Trophoblast cell (in vitro differentiated cells and primary cell): Measurements from ENCODE around the gene ZC3H7B.

Experiments used
- DNase-seq, 2 donors: peaks; one replicate each; pipeline ENCODE4 v3.0.0-alpha.2; 2016
- H2AFZ ChIP-seq: 2 replicates; pipeline ENCODE4 v1.6.1; 2013; ENCODE audit warnings: low read length, moderate library complexity, mild to moderate bottlenecking; ENCODE audit not compliant: insufficient read depth, poor library complexity
- H2AK5ac ChIP-seq: 2 replicates; pipeline ENCODE4 v1.6.1; 2013; ENCODE audit warnings: mild to moderate bottlenecking, low read length
- H2BK120ac ChIP-seq: 2 replicates; pipeline ENCODE4 v1.6.1; 2013; ENCODE audit warnings: low read length, mild to moderate bottlenecking, moderate library complexity; ENCODE audit not compliant: insufficient read depth, poor library complexity
- H2BK12ac ChIP-seq: 2 replicates; pipeline ENCODE4 v1.6.1; 2013; ENCODE audit warnings: mild to moderate bottlenecking, low read length, moderate library complexity
- H2BK5ac ChIP-seq: 2 replicates; pipeline ENCODE4 v1.6.1; 2013; ENCODE audit warnings: low read length, low read depth, moderate library complexity, mild to moderate bottlenecking; ENCODE audit not compliant: poor library complexity
- H3K14ac ChIP-seq: 2 replicates; pipeline ENCODE4 v1.6.1; 2013; ENCODE audit warnings: mild to moderate bottlenecking, low read length
- H3K18ac ChIP-seq: 2 replicates; pipeline ENCODE4 v1.6.1; 2013; ENCODE audit warnings: mild to moderate bottlenecking, low read length
- H3K23ac ChIP-seq: 2 replicates; pipeline ENCODE4 v1.6.1; 2013; ENCODE audit warnings: low read length
- H3K27ac ChIP-seq: 2 replicates; pipeline ENCODE4 v1.5.1; 2013; ENCODE audit warnings: low read depth, mild to moderate bottlenecking, inconsistent platforms, low read length, moderate library complexity
- H3K27me3 ChIP-seq: 2 replicates; pipeline ENCODE4 v1.6.1; 2013; ENCODE audit warnings: inconsistent platforms, mild to moderate bottlenecking, low read length, moderate library complexity; ENCODE audit not compliant: insufficient read depth
- H3K36me3 ChIP-seq, 2 experiments: 1 replicate in 1 of 2; 2 replicates in 1 of 2; pipeline ENCODE4 v1.6.1; 2013; ENCODE audit warnings: low read length in 2 of 2, mild to moderate bottlenecking in 2 of 2, moderate library complexity in 1 of 2; ENCODE audit not compliant: insufficient read depth in 2 of 2, control insufficient read depth in 1 of 2
- H3K4ac ChIP-seq: 2 replicates; pipeline ENCODE4 v1.6.1; 2013; ENCODE audit warnings: low read depth, mild to moderate bottlenecking, low read length, moderate library complexity
- H3K4me1 ChIP-seq, 2 experiments: 1 replicate in 1 of 2; 2 replicates in 1 of 2; pipeline ENCODE4 v1.6.1; 2013; ENCODE audit warnings: low read length in 2 of 2, mild to moderate bottlenecking in 2 of 2, moderate library complexity in 1 of 2; ENCODE audit not compliant: insufficient read depth in 2 of 2, control insufficient read depth in 1 of 2
- H3K4me2 ChIP-seq: 2 replicates; pipeline ENCODE4 v1.6.1; 2013; ENCODE audit warnings: inconsistent platforms, mild to moderate bottlenecking, low read length, moderate library complexity
- H3K4me3 ChIP-seq: 2 replicates; pipeline ENCODE4 v1.5.1; 2013; ENCODE audit warnings: mild to moderate bottlenecking, low read depth, low read length, inconsistent platforms
- H3K79me1 ChIP-seq: one replicate; pipeline ENCODE4 v1.6.1; 2013; ENCODE audit warnings: low read length
- H3K79me2 ChIP-seq: 2 replicates; pipeline ENCODE4 v1.6.1; 2013; ENCODE audit warnings: low read length, mild to moderate bottlenecking; ENCODE audit not compliant: control insufficient read depth, insufficient read depth, poor library complexity
- H3K9ac ChIP-seq: 2 replicates; pipeline ENCODE4 v1.6.1; 2013; ENCODE audit warnings: mild to moderate bottlenecking, low read length
- H3K9me3 ChIP-seq: 2 replicates; pipeline ENCODE4 v1.6.1; 2013; ENCODE audit warnings: low read depth, mild to moderate bottlenecking, control low read depth, inconsistent platforms, low read length; ENCODE audit not compliant: insufficient read depth
- H4K12ac ChIP-seq: 2 replicates; pipeline ENCODE4 v1.6.1; 2013; ENCODE audit warnings: low read depth, mild to moderate bottlenecking, low read length, moderate library complexity
- H4K8ac ChIP-seq: 2 replicates; pipeline ENCODE4 v1.6.1; 2013; ENCODE audit warnings: low read depth, mild to moderate bottlenecking, low read length, moderate library complexity
- H4K91ac ChIP-seq: one replicate; pipeline ENCODE4 v1.6.1; 2013; ENCODE audit warnings: low read depth, mild to moderate bottlenecking, low read length, moderate library complexity
- WGBS: extraction: QIAGEN DNeasy Blood & Tissue Kit; methylation state at CpG from one replicate; pipeline ENCODE4 v1.1.7; 2013; ENCODE audit warnings: missing lambda C conversion rate; ENCODE audit not compliant: insufficient read length, insufficient coverage; ENCODE audit errors: extremely low coverage; 5-methylcytosine and 5-hydroxymethylcytosine counted together

Gene ZC3H7B

GRCh38 chr22:41366323-41367029 lies 65.2 kb downstream of the ZC3H7B start:
- Histone ChIP-seq H3K79me1 (no peaks in the 10 kb centered on the region), H3K23ac (no peak overlapping the region), H3K27ac (no peak overlapping the region), H2BK120ac (no peak overlapping the region), H2BK12ac (no peak overlapping the region), H3K4me1 (no peaks in the 10 kb centered on the region), H4K8ac (no peak overlapping the region), H2AK5ac (no peak overlapping the region), H3K79me2 (no peaks in the 10 kb centered on the region), H3K9me3 (no peaks in the 10 kb centered on the region), H3K18ac (no peak overlapping the region), H2BK5ac (no peak overlapping the region), H3K4ac (no peak overlapping the region), H3K4me2 (no peak overlapping the region), H3K36me3 (no peaks in the 10 kb centered on the region), H3K27me3 (no peaks in the 10 kb centered on the region), H4K12ac (no peak overlapping the region), H3K4me3 (no peak overlapping the region), H2AFZ (no peak overlapping the region), H3K9ac (no peak overlapping the region), H3K14ac (no peak overlapping the region), H4K91ac (no peak overlapping the region)
- no CpG with 5 or more reads among the region's 17 CpGs for WGBS
- DNase-seq, result no peak

- H2BK12ac ChIP-seq, result no peak overlapping the region
- H3K79me1 ChIP-seq, result no peaks in the 10 kb centered on the region
Measured at GRCh38 chr22:41367039-41367679, 65.8 kb downstream of the ZC3H7B start.

GRCh38 chr22:41367680-41368542 lies 66.6 kb downstream of the ZC3H7B start:
- Histone ChIP-seq H3K27ac (no peak overlapping the region), H2BK120ac (no peak overlapping the region), H3K9me3 (peaks cover 2% of the 10 kb centered on the region), H2AFZ (no peak overlapping the region), H4K91ac (no peak overlapping the region), H2BK5ac (no peak overlapping the region), H3K79me2 (no peaks in the 10 kb centered on the region), H4K12ac (no peak overlapping the region), H2BK12ac (no peak overlapping the region), H3K4me1 (no peaks in the 10 kb centered on the region), H3K14ac (no peak overlapping the region), H2AK5ac (no peak overlapping the region), H3K36me3 (no peaks in the 10 kb centered on the region), H3K27me3 (no peaks in the 10 kb centered on the region), H3K23ac (no peak overlapping the region), H3K4me2 (no peak overlapping the region), H3K9ac (no peak overlapping the region), H3K18ac (no peak overlapping the region), H3K4ac (no peak overlapping the region), H3K79me1 (no peaks in the 10 kb centered on the region), H4K8ac (no peak overlapping the region), H3K4me3 (no peak overlapping the region)
- no CpG with 5 or more reads among the region's 18 CpGs for WGBS
- DNase-seq, result peak; percentile 70 to 88

More at GRCh38 chr22:41367039-41367679, 65.8 kb downstream of the ZC3H7B start:
- Histone ChIP-seq H3K4me3 (no peak overlapping the region), H3K27me3 (no peaks in the 10 kb centered on the region), H3K9ac (no peak overlapping the region), H3K79me2 (no peaks in the 10 kb centered on the region), H4K12ac (no peak overlapping the region), H3K18ac (no peak overlapping the region), H2BK5ac (no peak overlapping the region), H3K23ac (no peak overlapping the region), H3K27ac (no peak overlapping the region), H3K14ac (no peak overlapping the region), H4K91ac (no peak overlapping the region), H3K4ac (no peak overlapping the region), H3K9me3 (peaks cover 2% of the 10 kb centered on the region), H3K4me1 (no peaks in the 10 kb centered on the region), H4K8ac (no peak overlapping the region), H3K4me2 (no peak overlapping the region), H2AFZ (no peak overlapping the region), H3K36me3 (no peaks in the 10 kb centered on the region), H2BK120ac (no peak overlapping the region), H2AK5ac (no peak overlapping the region)
- WGBS, result no CpG with 5 or more reads among the region's 21 CpGs
- peak; percentile 96 to 98 for DNase-seq

GRCh38 chr22:41368543-41369423 lies 67.5 kb downstream of the ZC3H7B start:
- Histone ChIP-seq H3K9me3 (peaks cover 2% of the 10 kb centered on the region), H4K8ac (no peak overlapping the region), H3K9ac (no peak overlapping the region), H3K79me2 (no peaks in the 10 kb centered on the region), H2AFZ (no peak overlapping the region), H2BK12ac (no peak overlapping the region), H2AK5ac (no peak overlapping the region), H3K4me3 (no peak overlapping the region), H2BK5ac (no peak overlapping the region), H3K18ac (no peak overlapping the region), H4K91ac (no peak overlapping the region), H3K14ac (no peak overlapping the region), H3K79me1 (no peaks in the 10 kb centered on the region), H3K4me1 (no peaks in the 10 kb centered on the region), H3K4ac (no peak overlapping the region), H3K27ac (no peak overlapping the region), H3K4me2 (no peak overlapping the region), H2BK120ac (no peak overlapping the region), H3K23ac (no peak overlapping the region), H4K12ac (no peak overlapping the region), H3K36me3 (no peaks in the 10 kb centered on the region), H3K27me3 (no peaks in the 10 kb centered on the region)
- WGBS, result no CpG with 5 or more reads among the region's 19 CpGs
- no peak for DNase-seq
